ENCODE data around the gene TMEM131L. TPM values are rescaled to one million over a fixed set of nuclear protein-coding genes. Genes with fewer than 3 reads are reported as not detected.
"Not testable (repeated sequence)": the region's sequence is repeated elsewhere in the genome, so short reads cannot be mapped to it uniquely, and the experiment has no call there.

The TMEM131L gene
- 10 to 100 TPM; 28.3 to 30.9 TPM for total RNA-seq

GRCh38 chr4:153466081-153466948, at the start of gene TMEM131L:
Gene TMEM131L (plus strand): TSS chr4:153466360. CDS start chr4:153466398, 38 bp downstream.
- CTCF ChIA-PET: interaction anchor here (0.6 to 3.1 kb wide), 15 partner anchors 16 to 429 kb away, joined by 3 to 8 read pairs (median 4); no protein-coding TSS in a partner anchor
- POLR2A ChIA-PET: interaction anchor here (0.6 to 3.0 kb wide), 15 partner anchors 9 to 930 kb away, joined by 3 to 31 read pairs (median 4); partner anchors contain the start of gene FBXW7

GRCh38 chr4:153416456-153416855, 49.7 kb upstream of the TMEM131L start:
- CTCF ChIA-PET, POLR2A ChIA-PET: not testable (repeated sequence)

- ChIA-PET CTCF (interaction anchor here (1.8 kb wide), 1 partner anchor 156 kb away, joined by 5 read pairs; no protein-coding TSS in a partner anchor), POLR2A (no interaction called here)
Measured at GRCh38 chr4:153418121-153418520, 48.0 kb upstream of the TMEM131L start.

GRCh38 chr4:153418558-153418957, 47.6 kb upstream of the TMEM131L start:
- CTCF ChIA-PET: interaction anchor here (1.8 kb wide), 1 partner anchor 156 kb away, joined by 5 read pairs; no protein-coding TSS in a partner anchor
- POLR2A ChIA-PET: no interaction called here

- POLR2A ChIA-PET: no interaction called here
- CTCF ChIA-PET: interaction anchor here (1.8 kb wide), 1 partner anchor 155 kb away, joined by 5 read pairs; no protein-coding TSS in a partner anchor
Measured at GRCh38 chr4:153419029-153419428, 47.1 kb upstream of the TMEM131L start.

GRCh38 chr4:153419673-153420278, 46.4 kb upstream of the TMEM131L start:
- ChIA-PET POLR2A (no interaction called here), CTCF (no interaction called here)

- POLR2A ChIA-PET: no interaction called here
- CTCF ChIA-PET: no interaction called here
Measured at GRCh38 chr4:153420361-153420760, 45.8 kb upstream of the TMEM131L start.

GRCh38 chr4:153421941-153422340, 44.2 kb upstream of the TMEM131L start:
- ChIA-PET POLR2A (no interaction called here), CTCF (no interaction called here)

GRCh38 chr4:153426207-153426885, 39.8 kb upstream of the TMEM131L start:
- CTCF ChIA-PET: interaction anchor here (0.5 to 1.1 kb wide), 2 partner anchors 66 to 145 kb away, joined by 3 read pairs; no protein-coding TSS in a partner anchor
- POLR2A ChIA-PET: no interaction called here

- POLR2A ChIA-PET: no interaction called here
- CTCF ChIA-PET: no interaction called here
Measured at GRCh38 chr4:153427363-153428071, 38.6 kb upstream of the TMEM131L start.

- CTCF ChIA-PET: no interaction called here
- POLR2A ChIA-PET: interaction anchor here (0.7 kb wide), 1 partner anchor 80 kb away, joined by 3 read pairs; no protein-coding TSS in a partner anchor
Measured at GRCh38 chr4:153428941-153429475, 37.2 kb upstream of the TMEM131L start.

- ChIA-PET CTCF (interaction anchor here (0.6 to 1.9 kb wide), 13 partner anchors 35 to 210 kb away, joined by 3 to 6 read pairs (median 3); partner anchors contain the start of gene MND1), POLR2A (interaction anchor here (0.7 to 1.0 kb wide), 4 partner anchors 33 to 368 kb away, joined by 3 to 4 read pairs (median 3); no protein-coding TSS in a partner anchor)
Measured at GRCh38 chr4:153432965-153433753, 33.0 kb upstream of the TMEM131L start.

- CTCF ChIA-PET: interaction anchor here (1.3 to 1.9 kb wide), 5 partner anchors 34 to 107 kb away, joined by 3 to 5 read pairs (median 3); no protein-coding TSS in a partner anchor
- POLR2A ChIA-PET: no interaction called here
Measured at GRCh38 chr4:153433754-153434105, 32.4 kb upstream of the TMEM131L start.

- ChIA-PET POLR2A (no interaction called here), CTCF (interaction anchor here (1.6 to 1.9 kb wide), 2 partner anchors 54 to 107 kb away, joined by 3 to 5 read pairs; no protein-coding TSS in a partner anchor)
Measured at GRCh38 chr4:153434190-153434589, 32.0 kb upstream of the TMEM131L start.

- ChIA-PET CTCF (interaction anchor here (0.7 to 1.7 kb wide), 5 partner anchors 26 to 657 kb away, joined by 3 to 5 read pairs (median 4); partner anchors contain the start of gene TMEM131L), POLR2A (interaction anchor here (0.7 kb wide), 1 partner anchor 27 kb away, joined by 8 read pairs; the partner anchor contains the start of gene TMEM131L)
Measured at GRCh38 chr4:153438916-153439756, 27.0 kb upstream of the TMEM131L start.

GRCh38 chr4:153439831-153440230, 26.3 kb upstream of the TMEM131L start:
- POLR2A ChIA-PET: no interaction called here
- CTCF ChIA-PET: interaction anchor here (0.7 to 1.7 kb wide), 3 partner anchors 30 to 658 kb away, joined by 3 to 4 read pairs (median 4); no protein-coding TSS in a partner anchor

- ChIA-PET CTCF (no interaction called here), POLR2A (interaction anchor here (0.6 kb wide), 1 partner anchor 25 kb away, joined by 5 read pairs; no protein-coding TSS in a partner anchor)
Measured at GRCh38 chr4:153440475-153440874, 25.7 kb upstream of the TMEM131L start.

Data from activated CD8-positive, alpha-beta memory T cell treated with anti-CD3 and anti-CD28 coated beads for 36 hours (primary cell).